HCEC 1CT (cell line): ENCODE measurements around the gene TDRD9.
"Not testable (repeated sequence)": the region's sequence is repeated elsewhere in the genome, so short reads cannot be mapped to it uniquely, and the experiment has no call there.

Experiments used
- DNase-seq: peaks from one replicate; pipeline ENCODE4 v3.0.0-alpha.2; 2017

The TDRD9 gene

DNA sequence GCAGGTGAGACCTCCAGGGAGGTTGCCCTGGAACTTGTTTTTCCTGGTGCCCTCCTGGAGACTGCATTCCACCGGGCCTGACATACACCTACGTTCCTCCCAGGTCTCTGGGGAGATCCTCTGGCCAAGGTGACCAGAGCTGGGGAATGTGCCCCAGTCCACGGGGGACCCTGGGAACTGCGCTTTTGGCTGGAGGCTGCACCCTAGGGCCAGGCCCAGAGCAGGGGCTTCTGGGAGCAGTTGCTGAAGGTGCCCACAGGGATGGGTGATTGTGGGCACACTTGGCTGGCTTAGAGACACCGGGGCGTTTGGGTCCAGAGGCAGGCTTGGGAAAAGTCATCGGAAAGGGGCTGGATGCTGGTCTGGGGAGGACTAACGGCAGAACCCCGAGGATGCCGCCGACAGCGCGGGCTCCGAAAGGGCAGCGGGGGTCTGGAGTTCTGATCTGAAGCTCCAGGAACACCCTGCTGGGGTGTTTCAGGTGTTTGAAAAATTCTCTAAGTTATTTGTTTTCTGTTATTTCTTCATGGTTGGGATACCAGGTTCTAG is 36.5 kb upstream of the TDRD9 start:
- DNase-seq: no peak

DNA sequence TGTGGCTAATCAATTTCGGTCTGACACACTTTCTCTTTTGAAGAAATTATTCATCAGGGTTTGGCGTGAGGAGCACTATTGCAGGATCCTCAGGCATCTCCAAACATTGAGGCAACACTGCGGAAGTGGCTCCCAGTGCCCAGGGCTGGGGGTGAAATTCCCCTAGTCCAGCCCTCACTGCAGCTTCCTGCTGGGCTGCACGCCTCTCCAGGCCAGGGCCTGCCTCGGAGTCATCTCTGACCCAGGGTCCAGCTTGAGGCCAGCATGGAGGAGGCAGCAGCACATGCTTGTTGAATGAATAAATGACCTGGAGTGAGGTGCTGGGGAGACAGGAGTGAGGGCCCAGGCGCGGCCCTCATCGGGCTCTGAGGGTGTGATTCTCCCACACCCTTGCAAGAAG is 36.0 kb upstream of the TDRD9 start:
- DNase-seq: no peak

GRCh38 chr14:103894034-103894722 is 34.1 kb upstream of the TDRD9 start:
- no peak for DNase-seq

GRCh38 chr14:103894723-103895059 is 33.6 kb upstream of the TDRD9 start:
- no peak for DNase-seq

- DNase-seq: no peak
These were observed 31.7 kb upstream of the TDRD9 start for GRCh38 chr14:103896578-103896977.

GRCh38 chr14:103897075-103897947 is 30.9 kb upstream of the TDRD9 start:
- no peak for DNase-seq

DNA sequence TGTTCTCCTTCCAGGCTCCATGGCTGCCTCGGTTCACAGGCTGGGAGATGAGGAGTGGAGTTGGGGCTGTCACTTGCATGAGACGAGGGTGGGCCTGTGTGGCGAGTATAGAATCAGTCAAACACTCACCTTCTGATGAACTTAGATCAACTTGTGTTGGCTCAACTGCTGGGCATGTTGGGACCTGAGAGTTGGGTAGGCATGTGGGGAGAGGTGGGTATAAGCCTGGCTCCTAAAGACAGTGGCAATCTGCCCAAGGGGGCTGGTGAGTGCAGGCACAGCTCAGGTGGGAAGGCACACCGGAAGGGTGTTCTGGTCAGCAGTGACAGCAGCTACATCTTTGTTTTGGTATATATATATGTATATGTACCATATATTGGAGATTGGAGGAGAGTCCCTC is 30.1 kb upstream of the TDRD9 start:
- DNase-seq: no peak

DNA sequence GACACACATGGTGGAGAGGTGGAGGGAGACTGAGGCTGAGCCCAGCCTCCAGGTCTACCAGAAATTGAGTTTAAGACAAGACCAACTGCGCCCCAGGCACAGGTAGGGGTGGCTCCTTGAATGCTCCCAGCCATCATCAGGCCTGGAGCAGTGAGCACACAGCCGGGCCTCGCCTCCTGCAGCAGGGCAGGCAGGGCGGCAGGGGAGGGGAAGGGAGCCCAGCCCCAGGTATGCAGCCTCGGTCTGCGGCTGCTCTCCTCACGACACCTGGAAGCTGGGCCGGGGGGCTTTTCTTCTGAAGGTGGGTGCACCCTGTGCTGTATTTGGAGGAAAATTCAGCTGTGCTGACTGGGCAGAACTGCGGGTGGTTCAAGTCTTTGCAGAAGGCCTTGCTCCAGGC is 29.5 kb upstream of the TDRD9 start:
- no peak for DNase-seq

- no peak for DNase-seq
These were observed 28.9 kb upstream of the TDRD9 start for GRCh38 chr14:103899316-103899715.

GRCh38 chr14:103899833-103900232 is 28.4 kb upstream of the TDRD9 start:
- no peak for DNase-seq

DNA sequence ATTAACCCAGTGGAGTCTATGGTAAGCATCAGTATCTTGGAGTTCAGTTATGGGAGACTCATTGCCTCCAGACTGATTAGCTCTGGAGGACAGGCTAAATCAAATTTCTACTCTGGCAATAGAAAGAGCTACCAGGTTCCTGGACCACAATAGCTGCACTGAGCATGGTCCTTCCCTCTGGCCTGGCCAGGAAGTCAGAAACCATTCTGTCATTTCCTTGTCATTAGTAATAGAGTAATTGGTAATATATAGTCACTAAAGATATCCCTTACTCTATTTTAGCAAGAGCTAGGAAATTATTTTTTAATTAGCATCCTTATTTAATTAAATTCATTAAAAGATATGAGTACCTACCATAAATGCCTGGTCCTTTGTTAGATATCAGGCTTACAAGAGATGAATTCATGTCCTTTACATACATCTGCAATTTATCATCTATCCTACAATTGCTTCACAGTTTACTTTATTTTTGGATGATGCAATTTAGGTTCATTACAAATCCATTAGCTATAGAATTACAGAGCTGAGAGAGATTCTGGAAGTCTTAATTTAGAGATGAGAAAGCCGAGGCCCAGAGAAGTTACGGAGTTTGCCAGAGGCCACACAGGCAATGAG is 23.7 kb upstream of the TDRD9 start:
- DNase-seq: peak; percentile 11

- no peak for DNase-seq
These were observed 22.3 kb upstream of the TDRD9 start for GRCh38 chr14:103905842-103906456.

DNA sequence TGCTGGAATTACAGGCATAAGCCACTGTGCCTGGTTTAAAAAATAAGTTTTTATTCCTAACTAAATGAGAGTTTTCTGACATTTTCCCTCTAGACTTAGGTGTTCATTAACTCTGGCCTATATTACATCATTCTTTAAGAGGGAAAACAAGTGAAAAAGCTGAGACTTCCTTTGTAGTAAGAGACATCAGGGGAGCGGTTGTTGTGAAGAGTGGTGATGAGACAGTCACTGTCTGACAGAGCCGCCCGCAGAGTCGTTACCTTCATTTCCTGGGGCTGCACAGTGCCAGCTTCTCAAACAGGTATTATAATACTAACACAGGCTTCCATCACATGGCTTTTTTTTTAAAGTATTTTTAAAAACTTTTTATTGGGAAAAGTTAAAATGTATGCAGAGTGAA is 19.7 kb upstream of the TDRD9 start:
- DNase-seq: no peak

DNA sequence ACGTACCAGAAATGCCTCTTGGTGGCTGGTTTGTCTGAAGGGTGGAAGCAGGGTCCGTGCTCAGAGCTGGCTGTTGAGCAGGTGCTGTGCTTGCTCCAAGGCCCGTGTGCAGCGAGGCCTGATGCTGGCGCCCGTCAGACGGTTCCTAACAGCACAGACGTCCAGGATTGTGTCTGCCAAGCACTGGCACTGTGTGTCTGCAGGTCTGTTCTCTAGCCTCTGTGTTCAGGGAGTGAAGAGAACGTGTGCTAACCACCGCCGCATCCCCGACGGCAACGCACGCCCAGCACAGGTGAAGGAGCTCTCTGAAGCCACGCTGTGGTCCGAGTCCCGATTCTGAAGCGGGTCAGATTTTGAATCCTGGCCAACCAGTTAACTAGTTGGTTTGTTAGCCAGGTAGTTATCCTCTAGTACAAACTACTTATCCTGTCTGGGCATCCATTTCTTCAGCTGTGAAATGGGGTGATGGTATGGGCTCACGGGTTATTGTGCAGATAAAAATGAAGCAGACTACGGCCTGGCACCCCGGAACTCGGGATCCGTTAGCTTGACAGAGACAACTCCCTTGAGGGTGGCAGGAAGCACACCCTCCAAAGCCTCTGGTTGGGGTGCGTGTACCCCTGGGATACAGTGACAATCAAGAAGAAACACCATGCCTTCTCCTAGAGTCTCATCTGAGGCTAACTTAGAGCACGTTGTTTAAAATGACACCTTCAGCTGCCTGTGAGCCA is 18.6 kb upstream of the TDRD9 start:
- no peak for DNase-seq

GRCh38 chr14:103910262-103910935 is 17.9 kb upstream of the TDRD9 start:
- DNase-seq: peak; percentile 42

DNA sequence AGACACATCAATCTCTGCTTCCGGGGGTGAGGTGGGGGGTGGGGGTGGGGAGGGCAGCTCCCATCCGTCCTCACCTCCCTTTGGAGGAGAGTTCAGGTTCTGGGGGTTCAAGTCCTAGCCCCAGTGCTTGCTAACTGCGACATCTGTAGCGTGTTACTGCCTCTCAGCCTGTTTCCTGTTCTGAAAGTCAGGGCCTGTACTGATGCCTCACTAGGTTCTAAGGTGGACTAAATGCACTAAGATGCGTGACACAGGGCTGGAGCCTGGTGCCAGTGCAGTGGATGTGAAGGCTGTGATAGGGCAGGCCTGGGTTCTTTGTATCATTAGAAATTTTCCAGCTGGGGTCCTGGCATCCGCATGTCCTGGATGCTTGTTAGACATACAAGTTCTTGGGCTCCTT is 17.3 kb upstream of the TDRD9 start:
- DNase-seq: no peak

- DNase-seq: no peak
These were observed 12.6 kb upstream of the TDRD9 start for GRCh38 chr14:103915616-103916015.

GRCh38 chr14:103916636-103917262 is 11.5 kb upstream of the TDRD9 start:
- no peak for DNase-seq

GRCh38 chr14:103920981-103921854 is 7.0 kb upstream of the TDRD9 start:
- DNase-seq: peak; percentile 87

GRCh38 chr14:103921855-103922200 is 6.4 kb upstream of the TDRD9 start:
- not testable (repeated sequence) for DNase-seq

GRCh38 chr14:103923863-103924262 is 4.4 kb upstream of the TDRD9 start:
- DNase-seq: no peak
